NCI-H1694 treated with DMSO at 0.1 percent for 48 hours (cell line): Measurements from ENCODE around the gene EPGN.

Experiments
- DNase-seq: peaks from one replicate; lab custom pipeline; 2025; lab: John Stamatoyannopoulos, UW

The EPGN gene

DNA sequence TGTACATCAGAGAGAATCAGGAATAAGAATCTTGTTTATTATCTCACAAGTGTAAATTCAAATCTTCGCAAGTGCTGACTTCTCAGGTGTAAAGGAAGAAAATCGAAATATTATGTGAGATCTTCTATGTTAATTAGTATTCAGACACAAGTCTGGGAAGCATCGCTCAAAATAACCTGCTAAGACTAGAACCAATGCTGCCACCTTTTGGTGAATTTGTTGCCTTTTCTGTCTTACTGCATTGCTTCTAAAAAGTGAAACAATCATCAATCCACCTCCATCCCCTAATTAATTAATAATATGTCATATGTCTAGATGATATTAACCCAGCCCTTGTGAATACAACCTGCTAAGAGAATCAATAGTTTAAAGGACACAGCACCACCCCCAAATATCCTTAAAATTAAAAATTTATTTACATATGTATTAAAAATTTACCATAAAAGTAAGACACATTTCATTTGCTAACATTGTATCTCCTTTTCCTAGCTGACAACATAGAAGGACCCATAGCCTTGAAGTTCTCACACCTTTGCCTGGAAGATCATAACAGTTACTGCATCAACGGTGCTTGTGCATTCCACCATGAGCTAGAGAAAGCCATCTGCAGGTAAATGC is 3.5 kb downstream of the EPGN start:
- DNase-seq = peak; percentile 30

DNA sequence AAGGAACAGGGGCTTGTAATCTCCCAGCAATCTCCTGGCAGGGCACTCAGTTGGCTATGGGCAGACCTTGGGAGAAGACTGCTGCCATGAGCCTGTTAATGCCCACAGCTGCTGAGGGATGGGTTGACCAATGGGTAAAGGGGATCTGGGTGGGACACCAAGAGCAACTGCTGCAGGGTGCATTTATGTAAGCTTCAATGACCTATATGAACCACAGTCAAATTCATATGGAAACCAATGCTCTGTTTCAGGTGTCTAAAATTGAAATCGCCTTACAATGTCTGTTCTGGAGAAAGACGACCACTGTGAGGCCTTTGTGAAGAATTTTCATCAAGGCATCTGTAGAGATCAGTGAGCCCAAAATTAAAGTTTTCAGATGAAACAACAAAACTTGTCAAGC is 6.1 kb downstream of the EPGN start:
- no peak for DNase-seq

GRCh38 chr4:74314944-74315343 is 6.7 kb downstream of the EPGN start:
- DNase-seq = no peak

DNA sequence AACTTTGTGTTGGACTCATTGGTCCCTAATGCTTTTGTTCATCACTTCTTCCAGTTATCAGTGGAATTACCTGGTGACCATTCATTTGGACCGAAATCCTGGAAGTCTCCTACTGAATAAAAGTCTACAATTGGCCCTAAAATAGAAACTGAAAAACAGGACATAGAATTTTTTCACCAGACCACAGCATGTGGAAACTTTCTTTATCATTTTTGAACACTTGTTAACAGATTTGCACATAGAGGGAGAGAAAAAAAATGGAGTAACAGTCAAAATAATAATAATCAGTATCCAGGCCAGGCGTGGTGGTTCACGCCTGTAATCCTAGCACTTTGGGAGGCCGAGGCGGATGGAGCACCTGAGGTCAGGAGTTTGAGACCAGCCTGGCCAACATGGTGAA is 7.1 kb downstream of the EPGN start:
- no peak for DNase-seq

- DNase-seq = no peak
Measured at GRCh38 chr4:74316397-74316796, 8.1 kb downstream of the EPGN start.

GRCh38 chr4:74317616-74318246 is 9.5 kb downstream of the EPGN start:
- no peak for DNase-seq

DNA sequence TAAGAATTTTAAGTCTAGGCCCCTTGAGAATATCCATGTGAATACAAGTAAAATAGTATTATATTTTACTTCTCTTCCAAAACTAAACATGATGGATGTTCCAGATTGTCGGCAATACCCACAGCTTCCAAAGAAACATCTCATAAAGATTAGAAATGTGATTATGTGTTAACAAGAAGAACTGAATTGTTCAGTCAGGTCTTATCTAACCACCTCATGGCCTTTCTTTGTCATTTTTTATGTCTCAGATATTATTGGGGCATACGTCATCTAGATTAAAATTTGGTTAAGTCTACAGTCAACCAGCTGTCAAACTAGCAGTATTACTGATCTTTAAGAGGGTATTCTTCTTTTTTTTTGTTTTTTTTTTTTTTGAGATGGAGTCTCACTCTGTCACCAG is 10.0 kb downstream of the EPGN start:
- DNase-seq = no peak

- DNase-seq = no peak
Measured at GRCh38 chr4:74319470-74319869, 11.2 kb downstream of the EPGN start.

- peak; percentile 16 for DNase-seq
Measured at GRCh38 chr4:74320559-74321118, 12.4 kb downstream of the EPGN start.

GRCh38 chr4:74322301-74322700 is 14.0 kb downstream of the EPGN start:
- DNase-seq = no peak

DNA sequence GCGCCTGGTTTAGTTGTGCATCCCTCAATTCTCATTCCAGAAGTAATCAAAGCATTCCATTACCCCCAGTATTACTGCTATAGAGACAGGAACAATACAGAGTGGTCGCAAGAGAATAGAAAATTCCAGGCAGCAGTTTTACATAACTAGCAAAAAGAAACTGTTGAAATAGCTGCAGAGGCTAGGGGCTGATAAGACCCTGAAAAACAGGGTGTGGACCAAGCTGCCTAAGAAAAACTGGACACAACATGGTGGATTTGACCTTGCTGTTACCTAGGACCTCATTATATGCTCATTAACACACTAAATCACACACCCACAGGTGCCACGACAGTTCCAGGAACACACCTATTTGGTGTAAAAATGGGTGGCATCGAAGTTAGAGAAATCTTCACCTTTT is 15.4 kb downstream of the EPGN start:
- no peak for DNase-seq

DNA sequence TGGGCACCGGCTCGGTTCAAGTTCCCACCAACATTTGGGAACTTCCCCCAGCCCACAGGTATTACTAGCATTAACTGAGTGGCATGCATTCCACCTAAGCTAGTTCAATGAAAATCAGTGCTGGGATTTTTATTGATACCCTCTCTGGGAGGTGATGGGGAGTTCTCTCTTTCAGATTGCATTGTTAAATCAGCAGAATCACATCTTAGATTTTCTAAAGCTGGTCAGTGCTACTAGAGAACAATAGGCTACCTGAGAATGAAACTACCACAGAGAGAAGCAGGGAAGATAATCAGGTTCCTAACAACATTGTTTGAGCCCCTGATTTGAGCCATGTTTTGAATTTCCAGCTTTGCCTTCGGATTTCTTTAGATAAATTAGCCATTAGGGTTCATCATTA is 16.0 kb downstream of the EPGN start:
- DNase-seq = no peak

GRCh38 chr4:74325886-74326285 is 17.6 kb downstream of the EPGN start:
- no peak for DNase-seq

- DNase-seq = no peak
Measured at GRCh38 chr4:74327762-74328161, 19.5 kb downstream of the EPGN start.

GRCh38 chr4:74328501-74328900 is 20.2 kb downstream of the EPGN start:
- DNase-seq = no peak

DNA sequence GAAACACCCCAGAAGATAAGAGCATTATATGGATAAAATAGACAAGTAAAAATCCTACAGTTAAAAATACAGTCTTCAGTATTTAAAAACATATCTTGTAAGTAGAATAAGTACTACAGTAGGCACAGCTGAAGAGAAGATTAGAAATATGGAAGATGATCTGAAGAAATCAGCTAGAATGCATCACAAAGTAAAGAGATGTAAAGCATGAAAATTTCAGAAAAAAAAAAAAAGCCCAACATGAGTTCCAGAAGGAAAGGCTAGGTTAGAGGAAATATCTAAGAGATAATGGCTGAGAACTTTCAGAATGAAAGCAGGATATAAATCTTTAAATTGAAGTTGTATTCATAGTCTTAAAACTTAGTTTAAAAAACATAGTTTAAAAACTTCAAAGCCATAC is 21.0 kb downstream of the EPGN start:
- DNase-seq = no peak

GRCh38 chr4:74330295-74330750 is 22.1 kb downstream of the EPGN start:
- DNase-seq = no peak

DNA sequence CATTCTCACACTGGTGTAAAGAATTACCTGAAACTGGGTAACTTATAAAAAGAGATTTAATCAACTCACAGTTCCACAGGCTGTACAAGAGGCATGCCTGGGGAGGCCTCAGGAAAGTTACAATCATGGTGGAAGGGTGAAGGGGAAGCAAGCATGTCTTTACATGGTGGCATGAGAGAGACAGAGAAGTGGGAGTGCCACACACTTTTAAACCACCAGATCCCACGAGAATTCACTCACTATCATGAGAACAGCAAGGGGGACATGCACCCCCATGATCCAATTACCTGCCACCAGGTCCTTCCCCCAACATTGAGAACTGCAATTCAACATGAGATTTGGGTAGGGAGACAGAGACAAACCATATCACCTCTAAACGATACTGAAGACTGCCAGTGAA is 23.0 kb downstream of the EPGN start:
- no peak for DNase-seq

DNA sequence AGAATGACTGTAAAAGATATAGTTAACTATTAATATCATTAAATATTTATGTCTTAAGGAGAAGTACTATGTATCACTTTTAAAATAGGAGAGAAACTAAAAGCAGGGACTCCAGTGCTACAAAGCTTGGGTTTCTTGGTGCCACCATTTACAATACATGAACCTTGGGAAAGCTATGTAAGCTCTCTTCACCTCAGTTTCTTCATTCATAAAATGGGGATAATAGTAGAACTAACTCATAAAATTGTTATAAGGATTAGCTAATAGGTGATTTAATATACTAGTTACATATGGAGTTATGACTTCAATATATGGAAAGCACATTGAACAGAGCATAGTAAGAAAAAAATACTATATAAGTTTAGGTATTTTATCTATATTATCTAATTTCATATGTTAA is 23.7 kb downstream of the EPGN start:
- DNase-seq = no peak

DNA sequence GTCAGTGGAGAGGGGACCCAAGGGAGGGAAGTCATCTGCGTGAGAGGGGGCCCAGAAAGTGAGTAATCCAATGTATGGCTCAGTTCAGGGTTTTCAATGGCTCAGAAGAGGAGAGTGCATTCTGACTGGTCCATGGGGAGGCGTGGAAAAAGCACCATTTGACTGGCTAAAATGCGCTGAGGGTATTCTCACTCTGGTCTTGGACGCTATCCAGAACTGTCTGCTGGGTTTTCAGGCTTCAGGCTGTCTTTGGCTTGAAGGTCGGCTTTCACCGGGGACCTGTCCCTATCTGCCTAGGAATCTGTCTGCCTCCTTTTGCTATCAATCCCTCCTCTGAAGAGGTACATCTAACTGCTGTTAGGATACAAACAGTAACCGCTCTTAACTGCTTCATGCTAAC is 26.4 kb downstream of the EPGN start:
- DNase-seq = no peak

- no peak for DNase-seq
Measured at GRCh38 chr4:74335341-74336021, 27.2 kb downstream of the EPGN start.

DNA sequence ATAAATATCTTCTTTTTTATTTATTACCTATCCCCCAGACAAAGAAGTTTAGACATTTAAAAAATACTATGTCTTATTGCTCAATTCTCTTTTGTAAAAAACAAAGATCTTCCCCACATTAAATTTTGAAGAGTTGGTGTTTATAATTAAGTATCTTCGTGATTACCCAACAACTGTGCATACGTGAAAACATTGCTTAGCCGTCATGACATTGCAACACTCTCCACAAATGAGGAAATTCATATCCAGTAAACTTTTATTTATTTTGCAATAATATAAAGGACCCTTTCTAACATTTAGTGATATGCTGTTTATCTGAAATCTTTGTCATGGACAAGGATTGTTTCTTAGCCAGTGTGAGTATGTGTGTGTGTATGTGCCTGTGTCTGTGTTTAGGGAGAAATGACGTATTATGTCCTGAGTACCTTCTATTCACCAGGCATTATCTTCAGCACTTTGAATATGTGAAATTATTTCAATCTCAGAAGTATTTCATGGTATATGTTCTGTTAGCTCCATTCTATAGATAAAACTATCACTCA is 30.6 kb downstream of the EPGN start:
- no peak for DNase-seq

DNA sequence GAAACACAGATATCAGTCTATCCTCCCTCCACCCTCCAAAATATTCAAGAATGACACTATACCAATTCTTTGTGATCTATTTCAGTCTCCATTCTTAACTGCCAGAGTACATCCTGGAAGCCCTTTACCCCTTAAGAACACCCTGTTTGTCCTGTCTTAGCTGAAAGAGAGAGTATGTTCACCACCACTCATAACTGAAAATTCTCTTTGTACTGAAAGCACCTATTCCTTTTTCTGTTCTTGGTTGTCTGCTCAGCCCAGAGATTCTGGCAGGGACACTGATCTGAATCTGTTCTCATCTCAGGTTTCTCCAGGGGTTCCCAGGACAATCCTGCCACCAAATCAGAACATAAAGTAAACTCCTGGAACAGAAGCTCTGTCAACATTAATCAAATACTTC is 31.2 kb downstream of the EPGN start:
- no peak for DNase-seq
